Measurements from ENCODE around the gene PRC1. TPM values are rescaled to one million over a fixed set of nuclear protein-coding genes. Genes with fewer than 3 reads are reported as not detected.
A peak's percentile ranks its signal among the peaks of the same experiment; 100 is the strongest.

Gene PRC1
- total and polyA plus RNA-seq, 2 experiments from 2014 or later = 20.1 to 209 TPM

- H3K27ac ChIP-seq = no peak overlapping the region
- no peaks in the 10 kb centered on the region for H3K9me3 ChIP-seq (ENCODE audit: low read depth)
- no peak for TF ChIP-seq CTCF (IDR thresholded peaks at IDR 0.05; ENCODE audit: low read depth, low read length)
- H3K27me3 ChIP-seq = no peaks in the 10 kb centered on the region
- DNase-seq (ENCODE audit: low read depth in 1 of 2, low spot score in 1 of 2) = no peak
- H3K36me3 ChIP-seq = peaks cover 10% of the 10 kb centered on the region
- no peak overlapping the region for H3K4me3 ChIP-seq
- H3K4me1 ChIP-seq (ENCODE audit: low read depth) = peaks cover 9% of the 10 kb centered on the region
Measured at GRCh38 chr15:90959028-90959595, 35.2 kb downstream of the PRC1 start.

GRCh38 chr15:90957791-90958190, 36.5 kb downstream of the PRC1 start:
- H3K4me3 ChIP-seq = no peak overlapping the region
- no peak overlapping the region for H3K27ac ChIP-seq
- DNase-seq (ENCODE audit: low read depth in 1 of 2, low spot score in 1 of 2) = no peak
- peaks cover 11% of the 10 kb centered on the region for H3K36me3 ChIP-seq
- no peaks in the 10 kb centered on the region for H3K9me3 ChIP-seq (ENCODE audit: low read depth)
- peaks cover 9% of the 10 kb centered on the region for H3K4me1 ChIP-seq (ENCODE audit: low read depth)
- no peak for TF ChIP-seq CTCF (IDR thresholded peaks at IDR 0.05; ENCODE audit: low read depth, low read length)
- no peaks in the 10 kb centered on the region for H3K27me3 ChIP-seq

- peaks cover 9% of the 10 kb centered on the region for H3K4me1 ChIP-seq (ENCODE audit: low read depth)
- H3K4me3 ChIP-seq = peak overlapping the region; percentile 41
- peaks cover 9% of the 10 kb centered on the region for H3K36me3 ChIP-seq
- DNase-seq (ENCODE audit: low read depth in 1 of 2, low spot score in 1 of 2) = peak; percentile 43 to 54
- TF ChIP-seq CTCF (IDR thresholded peaks at IDR 0.05; ENCODE audit: low read depth, low read length) = no peak
- no peaks in the 10 kb centered on the region for H3K27me3 ChIP-seq
- H3K27ac ChIP-seq = no peak overlapping the region
- no peaks in the 10 kb centered on the region for H3K9me3 ChIP-seq (ENCODE audit: low read depth)
Measured at GRCh38 chr15:90957031-90957790, 37.1 kb downstream of the PRC1 start.

GRCh38 chr15:90956274-90957030, 37.9 kb downstream of the PRC1 start:
- Histone ChIP-seq H3K27ac (no peak overlapping the region), H3K4me3 (peak overlapping the region; percentile 41), H3K9me3 (ENCODE audit: low read depth) (no peaks in the 10 kb centered on the region), H3K4me1 (ENCODE audit: low read depth) (peaks cover 9% of the 10 kb centered on the region), H3K27me3 (no peaks in the 10 kb centered on the region), H3K36me3 (peaks cover 9% of the 10 kb centered on the region)
- peak; percentile 98 for TF ChIP-seq CTCF (IDR thresholded peaks at IDR 0.05; ENCODE audit: low read depth, low read length)
- peak; percentile 84 to 85 for DNase-seq (ENCODE audit: low read depth in 1 of 2, low spot score in 1 of 2)

- peaks cover 9% of the 10 kb centered on the region for H3K4me1 ChIP-seq (ENCODE audit: low read depth)
- DNase-seq (ENCODE audit: low read depth in 1 of 2, low spot score in 1 of 2) = no peak
- no peak overlapping the region for H3K27ac ChIP-seq
Measured at GRCh38 chr15:90955624-90956273, 38.6 kb downstream of the PRC1 start.

More at GRCh38 chr15:90955624-90956273, 38.6 kb downstream of the PRC1 start:
- no peaks in the 10 kb centered on the region for H3K9me3 ChIP-seq (ENCODE audit: low read depth)
- peak overlapping the region; percentile 60 for H3K4me3 ChIP-seq
- no peak for TF ChIP-seq CTCF (IDR thresholded peaks at IDR 0.05; ENCODE audit: low read depth, low read length)
- no peaks in the 10 kb centered on the region for H3K27me3 ChIP-seq
- H3K36me3 ChIP-seq = peaks cover 15% of the 10 kb centered on the region

Data from cardiac muscle cell (in vitro differentiated cells and primary cell).